Measurements from ENCODE around the gene SLC45A1.

- TF ChIP-seq POLR2A (IDR thresholded peaks at IDR 0.05), result no peak
- no peak for TF ChIP-seq CTCF (IDR thresholded peaks at IDR 0.05)
- TF ChIP-seq POLR2AphosphoS5 (IDR thresholded peaks at IDR 0.05), result no peak
- TF ChIP-seq EP300 (IDR thresholded peaks at IDR 0.05), result no peak
Observed at GRCh38 chr1:8273036-8273435, 44.9 kb upstream of the SLC45A1 start.

Data from gastroesophageal sphincter (tissue), 3 donors.